ENCODE measurements around the gene CAPN12.

DNA sequence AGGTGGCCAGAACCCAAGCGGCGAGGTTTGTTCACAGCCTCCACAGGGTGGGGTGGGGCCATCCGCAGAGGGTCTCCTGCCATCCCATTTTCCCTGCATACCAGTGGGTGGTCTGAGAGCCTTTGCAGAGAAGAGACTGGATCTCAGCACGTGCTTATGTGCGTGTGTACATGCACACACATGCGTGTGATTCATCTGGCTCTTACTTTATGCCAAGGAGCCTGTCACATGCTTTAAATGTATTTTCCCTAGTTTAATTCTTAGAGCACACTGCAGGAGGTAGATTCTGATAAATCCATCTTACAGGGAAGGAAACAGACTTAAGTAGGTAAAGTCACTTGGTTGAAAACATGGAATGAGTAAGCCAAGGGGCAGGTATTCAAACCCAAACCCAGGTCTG is 47.1 kb downstream of the CAPN12 start:
- no peak for TF ChIP-seq POLR2A (IDR thresholded peaks at IDR 0.05)
- TF ChIP-seq, protein P1, sequence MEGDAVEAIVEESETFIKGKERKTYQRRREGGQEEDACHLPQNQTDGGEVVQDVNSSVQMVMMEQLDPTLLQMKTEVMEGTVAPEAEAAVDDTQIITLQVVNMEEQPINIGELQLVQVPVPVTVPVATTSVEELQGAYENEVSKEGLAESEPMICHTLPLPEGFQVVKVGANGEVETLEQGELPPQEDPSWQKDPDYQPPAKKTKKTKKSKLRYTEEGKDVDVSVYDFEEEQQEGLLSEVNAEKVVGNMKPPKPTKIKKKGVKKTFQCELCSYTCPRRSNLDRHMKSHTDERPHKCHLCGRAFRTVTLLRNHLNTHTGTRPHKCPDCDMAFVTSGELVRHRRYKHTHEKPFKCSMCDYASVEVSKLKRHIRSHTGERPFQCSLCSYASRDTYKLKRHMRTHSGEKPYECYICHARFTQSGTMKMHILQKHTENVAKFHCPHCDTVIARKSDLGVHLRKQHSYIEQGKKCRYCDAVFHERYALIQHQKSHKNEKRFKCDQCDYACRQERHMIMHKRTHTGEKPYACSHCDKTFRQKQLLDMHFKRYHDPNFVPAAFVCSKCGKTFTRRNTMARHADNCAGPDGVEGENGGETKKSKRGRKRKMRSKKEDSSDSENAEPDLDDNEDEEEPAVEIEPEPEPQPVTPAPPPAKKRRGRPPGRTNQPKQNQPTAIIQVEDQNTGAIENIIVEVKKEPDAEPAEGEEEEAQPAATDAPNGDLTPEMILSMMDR (IDR thresholded peaks at IDR 0.05) = no peak
